HepG2 (cell line): Measurements from ENCODE around the gene CBLN3. TPM values are rescaled to one million over a fixed set of nuclear protein-coding genes. Genes with fewer than 3 reads are reported as not detected.

ENCODE experiments used
- ATF7-NPFF ChIP-seq: sonication (generic); formaldehyde crosslinking; IDR thresholded peaks from 2 replicates; pipeline ENCODE4 v1.8.1; 2023; ENCODE audit warnings: mild to moderate bottlenecking, low read depth, missing genetic modification reagents, moderate library complexity
- CBFB ChIP-seq: sonication (generic); formaldehyde crosslinking; IDR thresholded peaks from 2 replicates; pipeline ENCODE4 v1.4.0; 2020; ENCODE audit warnings: missing genetic modification reagents
- DMTF1 ChIP-seq: sonication (generic); formaldehyde crosslinking; IDR thresholded peaks from 2 replicates; pipeline ENCODE4 v1.4.0; 2020; ENCODE audit warnings: mild to moderate bottlenecking, missing genetic modification reagents
- FOXA1 ChIP-seq, 2 experiments: fragments of 450-650 bp in 1 of 2; sonication (generic) in 1 of 2; formaldehyde crosslinking in 1 of 2; IDR thresholded peaks; 2 replicates each; pipeline versions ENCODE4 v1.4.0 to v1.6.1; 2016 to 2020; ENCODE audit warnings: missing genetic modification reagents in 1 of 2
- FOXK1 ChIP-seq: sonication (generic); formaldehyde crosslinking; IDR thresholded peaks from 2 replicates; pipeline ENCODE4 v1.4.0; 2020; ENCODE audit warnings: low read depth, missing genetic modification reagents, borderline replicate concordance
- HOXA3 ChIP-seq: sonication (generic); formaldehyde crosslinking; IDR thresholded peaks from 2 replicates; pipeline ENCODE4 v1.5.0; 2020; ENCODE audit warnings: missing genetic modification reagents
- KDM5A ChIP-seq: fragments of 200-600 bp; sonication (generic); IDR thresholded peaks from 2 replicates; pipeline ENCODE4 v1.7.0; 2018; ENCODE audit warnings: antibody characterized with exemption, mild to moderate bottlenecking, low read length, borderline replicate concordance
- MAZ ChIP-seq, 2 experiments: sonication (generic) in 1 of 2; formaldehyde crosslinking in 1 of 2; IDR thresholded peaks; 2 replicates each; pipeline versions ENCODE4 v1.5.0 to v1.6.1; 2012 to 2020; ENCODE audit warnings: low read depth in 2 of 2, mild to moderate bottlenecking in 2 of 2, borderline replicate concordance in 1 of 2, improper control_type of control experiment in 1 of 2, low read length in 1 of 2, missing genetic modification reagents in 1 of 2, moderate library complexity in 1 of 2
- MLLT10 ChIP-seq: sonication (generic); formaldehyde crosslinking; IDR thresholded peaks from 2 replicates; pipeline ENCODE4 v1.4.0; 2020; ENCODE audit warnings: missing genetic modification reagents
- PRDM10 ChIP-seq: sonication (generic); formaldehyde crosslinking; IDR thresholded peaks from 2 replicates; pipeline ENCODE4 v1.4.0; 2020; ENCODE audit warnings: low read depth, missing genetic modification reagents
- PRDM4 ChIP-seq: sonication (generic); formaldehyde crosslinking; IDR thresholded peaks from 2 replicates; pipeline ENCODE4 v1.9.0; 2021; ENCODE audit warnings: missing genetic modification reagents, borderline replicate concordance
- PRMT3 ChIP-seq: sonication (generic); formaldehyde crosslinking; IDR thresholded peaks from 2 replicates; pipeline ENCODE4 v1.8.1; 2022; ENCODE audit warnings: low read depth, mild to moderate bottlenecking, moderate library complexity, missing genetic modification reagents, borderline replicate concordance
- SOX13 ChIP-seq, 3 experiments: fragments of 450-650 bp in 1 of 3; sonication (generic) in 1 of 3; formaldehyde crosslinking in 1 of 3; IDR thresholded peaks in 2 of 3; conservative IDR thresholded peaks in 1 of 3; 2 replicates each; pipeline versions ENCODE4 v1.5.0 to v1.6.1; 2016 to 2020; ENCODE audit warnings: antibody characterized with exemption in 1 of 3, mild to moderate bottlenecking in 1 of 3, missing compliant biosample characterization in 1 of 3, missing genetic modification reagents in 1 of 3, moderate library complexity in 1 of 3
- ZNF549 ChIP-seq: sonication (generic); formaldehyde crosslinking; IDR thresholded peaks from 2 replicates; pipeline ENCODE4 v1.5.0; 2020; ENCODE audit warnings: missing genetic modification reagents
- ZNF558 ChIP-seq: sonication (generic); formaldehyde crosslinking; IDR thresholded peaks from 2 replicates; pipeline ENCODE4 v1.9.0; 2022; ENCODE audit warnings: mild to moderate bottlenecking, missing genetic modification reagents, borderline replicate concordance
- ZNF7 ChIP-seq: IDR thresholded peaks from 2 replicates; pipeline ENCODE4 v1.6.1; 2016; ENCODE audit warnings: missing biosample characterization, missing genetic modification reagents
- ZNF747 ChIP-seq: sonication (generic); formaldehyde crosslinking; IDR thresholded peaks from 2 replicates; pipeline ENCODE4 v1.8.1; 2023; ENCODE audit warnings: missing genetic modification reagents, mild to moderate bottlenecking, borderline replicate concordance
- polyA plus RNA-seq, 8 experiments: library from polyadenylated mRNA; depleted of rRNA in 3 of 8; stranded (reverse) in 7 of 8; unstranded in 1 of 8; fragments of >200 nt; fragmentation: Illumina TruSeq in 4 of 8; extraction: Trizol in 4 of 8; gene quantifications; 2 replicates each; pipeline versions ENCODE4 v1.2.1 to v1.2.3, GENCODE V29; 2011 to 2016; ENCODE audit warnings: low read depth in 4 of 8, missing spikeins in 1 of 8, mixed read lengths in 1 of 8; ENCODE audit not compliant: insufficient read depth in 1 of 8
- total RNA-seq, 5 experiments: library from RNA; depleted of rRNA; stranded (reverse); fragments of >200 nt; fragmentation: Illumina TruSeq; extraction: Trizol; gene quantifications; 2 replicates each; pipeline ENCODE4 v1.2.3, GENCODE V29; 2016; ENCODE audit warnings: low read depth in 1 of 5

The CBLN3 gene
- total and polyA plus RNA-seq, 2 of the 13 experiments (the other 11 are each of a cell fraction or from before 2014, with no cell fraction given): 0.66 to 0.98 TPM

- TF ChIP-seq ZNF7 (CRISPR knock-in tag): peak; percentile 45; the same call in 1 of the 2 replicates
- 0 out of 2 replicates have a peak, but pooled peaks have one; percentile 7 for TF ChIP-seq CBFB
- TF ChIP-seq ZNF747 (CRISPR knock-in tag): no peak
- no peak for TF ChIP-seq FOXA1 (IDR thresholded peaks at IDR 0.05)
- peak; percentile 61 for TF ChIP-seq FOXA1 (CRISPR knock-in tag; IDR thresholded peaks at IDR 0.05)
- TF ChIP-seq KDM5A: peak; percentile 58; the same call in 1 of the 2 replicates
- TF ChIP-seq PRMT3 (CRISPR knock-in tag): no peak
- 0 out of 2 replicates have a peak, but pooled peaks have one; percentile 0 for TF ChIP-seq SOX13 (IDR thresholded peaks at IDR 0.05)
- no peak for TF ChIP-seq SOX13 (CRISPR knock-in tag; conservative IDR thresholded peaks at IDR 0.05 in 1 of 2, IDR thresholded peaks at IDR 0.05 in 1 of 2)
- peak; percentile 36; the same call in 1 of the 2 replicates for TF ChIP-seq FOXK1
- no peak; the same call in 1 of the 2 replicates for TF ChIP-seq MAZ (IDR thresholded peaks at IDR 0.05; ENCODE audit: borderline replicate concordance, low read depth, low read length)
- TF ChIP-seq MAZ (CRISPR knock-in tag; IDR thresholded peaks at IDR 0.05; ENCODE audit: low read depth): no peak
- no peak for TF ChIP-seq ZNF558 (CRISPR knock-in tag)
- 0 out of 2 replicates have a peak, but pooled peaks have one; percentile 42 for TF ChIP-seq HOXA3 (CRISPR knock-in tag)
- TF ChIP-seq MLLT10 (CRISPR knock-in tag): no peak
- TF ChIP-seq PRDM4: no peak
- no peak; the same call in 1 of the 2 replicates for TF ChIP-seq ATF7-NPFF
- TF ChIP-seq DMTF1 (CRISPR knock-in tag): no peak
- peak; percentile 6; the same call in 1 of the 2 replicates for TF ChIP-seq PRDM10
- no peak for TF ChIP-seq ZNF549
Observed at GRCh38 chr14:24430143-24430681, 744 bp upstream of the CBLN3 start (continued).
